NCI-H187 treated with DMSO at 0.1 percent for 48 hours (cell line): ENCODE data around the gene ZNF618.

Source experiments
- DNase-seq: peaks from one replicate; lab custom pipeline; 2025; lab: John Stamatoyannopoulos, UW

Gene ZNF618

DNA sequence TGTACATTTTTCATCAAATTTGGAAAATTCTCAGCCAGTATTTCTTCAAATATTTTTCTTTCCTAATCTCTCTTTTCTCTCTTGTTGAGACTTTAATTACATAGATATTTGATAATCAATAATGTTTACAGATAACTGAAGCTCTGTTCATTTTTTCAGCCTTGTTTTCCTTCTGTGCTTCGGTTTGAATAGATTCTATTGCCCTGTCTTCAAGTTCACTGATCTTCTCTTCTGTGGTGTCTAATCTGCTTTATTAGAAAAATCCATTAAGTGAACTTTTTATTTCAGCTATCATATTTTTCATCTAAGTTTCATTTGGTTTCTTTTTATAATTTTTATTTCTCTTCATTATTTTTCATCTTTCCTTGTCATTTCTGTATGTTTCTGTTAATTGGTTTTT lies 147.9 kb downstream of the ZNF618 start:
- no peak for DNase-seq

DNA sequence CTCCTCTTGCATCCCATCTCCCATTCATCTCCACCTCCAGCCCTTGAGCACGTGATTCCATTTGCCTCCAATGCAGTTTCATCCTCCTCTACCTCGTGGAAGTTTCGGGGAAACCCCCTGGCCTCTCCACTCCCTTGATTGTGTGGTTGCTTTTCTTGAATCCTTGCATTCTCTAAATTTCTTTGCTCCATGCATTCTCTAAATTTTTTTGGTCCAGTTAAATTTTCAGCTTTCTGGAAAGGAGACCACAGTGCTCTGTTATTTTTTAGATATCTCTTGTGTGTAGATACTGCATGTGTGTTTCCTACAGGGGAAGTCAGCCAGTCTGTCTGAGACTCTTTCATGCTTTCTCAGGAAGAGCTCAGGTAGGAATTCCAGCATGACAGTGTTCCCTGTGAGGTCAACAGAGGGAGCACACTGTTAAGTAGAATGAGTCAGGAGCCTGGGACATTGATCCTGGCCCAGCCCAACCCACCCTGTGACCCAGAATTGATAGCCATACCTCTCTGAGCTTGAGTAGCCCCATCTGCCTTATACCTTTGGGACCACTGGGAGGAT lies 149.2 kb downstream of the ZNF618 start:
- DNase-seq: no peak

DNA sequence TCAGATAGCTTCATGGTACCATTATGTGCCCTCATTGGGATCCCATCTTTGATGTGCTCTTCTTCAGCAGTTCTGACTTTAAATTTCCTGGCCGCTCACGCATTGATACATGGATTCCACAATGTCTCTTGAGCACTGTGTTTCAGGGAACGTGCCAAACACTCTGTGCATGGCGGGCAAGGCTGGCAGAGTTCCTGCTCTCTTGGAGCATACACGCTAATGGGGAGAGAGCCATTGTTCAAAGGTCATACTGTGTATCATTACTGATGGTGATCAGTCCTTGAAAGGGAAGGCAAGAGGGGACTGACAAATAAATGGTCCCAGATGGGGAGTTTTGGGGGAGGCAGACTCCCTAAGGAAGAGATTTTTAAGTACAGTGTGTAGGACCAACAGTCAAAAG lies 149.7 kb downstream of the ZNF618 start:
- no peak for DNase-seq

DNA sequence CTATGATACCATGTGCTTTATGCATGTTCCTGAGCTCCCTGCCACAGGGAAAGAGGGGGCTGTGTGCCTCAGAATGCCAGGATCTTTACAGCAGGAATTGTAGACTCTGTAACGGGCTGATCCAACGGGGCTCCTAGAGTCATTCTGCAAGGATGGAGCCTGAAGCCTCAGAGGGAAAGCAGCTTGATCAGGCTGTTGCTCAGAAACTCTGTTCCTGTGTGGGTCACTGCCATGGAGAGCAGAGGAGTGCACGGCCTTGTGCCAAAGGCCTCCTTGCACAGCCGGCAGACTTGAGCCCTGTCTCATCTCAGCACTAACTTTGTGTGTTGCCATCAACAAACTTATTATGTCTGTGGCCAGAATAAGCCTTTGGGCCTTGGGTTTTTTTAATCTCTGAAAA lies 150.2 kb downstream of the ZNF618 start:
- DNase-seq: no peak

DNA sequence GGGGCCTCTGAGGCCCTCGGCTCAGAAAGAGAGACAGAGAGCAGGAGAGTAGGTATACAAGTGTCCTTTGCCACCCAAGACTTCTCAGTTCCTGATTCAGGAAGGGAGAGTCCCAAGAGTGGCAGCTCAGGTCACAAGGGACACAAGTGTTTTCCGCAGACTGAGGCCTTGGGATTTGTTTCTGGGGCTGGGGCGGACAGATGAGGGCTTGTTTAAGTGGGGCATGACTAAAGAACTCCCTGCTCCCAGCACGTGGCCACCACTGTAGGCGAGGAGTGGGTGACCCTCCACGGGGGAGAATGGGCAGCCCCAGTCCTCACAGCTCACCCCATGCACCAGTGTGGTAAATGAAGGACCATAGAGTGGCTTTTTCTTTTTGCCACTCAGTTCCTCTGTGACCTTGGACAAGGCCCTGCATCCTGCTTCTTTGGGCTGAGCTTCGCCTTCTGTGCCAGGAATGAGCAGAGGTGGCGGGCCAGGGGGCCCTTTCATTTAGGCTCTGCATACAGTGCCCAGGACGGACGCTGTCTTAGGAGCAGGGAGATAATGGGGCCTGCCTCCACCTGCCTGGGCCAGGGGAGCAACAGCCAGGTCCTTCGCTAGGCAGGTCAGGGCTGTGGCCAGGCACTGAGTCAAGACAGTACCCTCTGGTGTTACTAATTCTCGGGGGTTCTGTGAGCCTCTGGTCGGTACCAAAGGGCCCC lies 151.2 kb downstream of the ZNF618 start:
- DNase-seq: no peak

DNA sequence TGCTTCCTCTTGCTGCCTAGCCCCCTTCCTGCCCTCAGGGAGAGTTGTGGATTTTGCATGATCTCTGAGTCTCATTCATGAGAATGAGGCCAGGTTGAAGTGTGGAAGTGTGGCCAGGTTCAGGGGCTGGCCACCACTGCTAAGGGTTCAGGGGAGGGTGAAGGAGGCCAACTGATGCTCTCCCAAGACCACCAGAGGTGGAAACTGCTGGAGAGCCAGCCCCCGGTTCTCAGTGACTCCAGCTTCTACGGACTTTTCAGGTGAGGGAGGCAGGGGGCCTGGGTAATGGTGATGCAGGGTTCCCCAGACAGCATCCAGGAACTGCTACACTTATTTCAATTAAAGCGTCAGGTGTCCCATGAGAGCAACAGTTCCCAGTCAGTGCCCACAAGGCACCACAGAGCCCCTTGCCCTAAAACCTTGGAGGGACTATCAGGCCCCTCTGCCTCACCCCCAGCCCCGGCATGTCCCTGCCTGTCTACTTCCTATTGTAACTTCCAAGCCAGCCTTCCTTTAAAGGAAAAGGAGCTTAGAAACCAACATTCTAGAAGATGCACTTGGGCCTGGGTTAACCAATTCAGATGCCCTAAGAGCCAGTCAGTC lies 151.9 kb downstream of the ZNF618 start:
- DNase-seq: no peak

DNA sequence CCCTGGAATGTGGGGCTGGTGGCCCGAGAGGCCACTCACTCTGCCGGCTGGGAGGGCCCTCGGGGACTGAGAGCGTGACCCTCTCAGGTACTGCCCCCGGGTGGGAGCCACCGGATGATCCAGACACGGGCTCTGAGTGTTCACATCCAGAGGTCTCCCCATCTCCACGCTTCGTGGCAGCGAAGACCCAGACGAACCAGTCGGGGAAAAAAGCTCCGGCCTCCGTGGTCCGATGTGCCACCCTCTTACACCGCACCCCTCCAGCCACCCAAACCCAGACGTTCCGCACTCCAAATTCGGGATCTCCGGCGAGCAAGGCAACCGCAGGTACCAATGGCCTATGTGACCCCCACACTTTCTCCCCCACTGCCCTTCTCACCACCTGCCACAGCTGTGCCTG lies 152.5 kb downstream of the ZNF618 start:
- no peak for DNase-seq

DNA sequence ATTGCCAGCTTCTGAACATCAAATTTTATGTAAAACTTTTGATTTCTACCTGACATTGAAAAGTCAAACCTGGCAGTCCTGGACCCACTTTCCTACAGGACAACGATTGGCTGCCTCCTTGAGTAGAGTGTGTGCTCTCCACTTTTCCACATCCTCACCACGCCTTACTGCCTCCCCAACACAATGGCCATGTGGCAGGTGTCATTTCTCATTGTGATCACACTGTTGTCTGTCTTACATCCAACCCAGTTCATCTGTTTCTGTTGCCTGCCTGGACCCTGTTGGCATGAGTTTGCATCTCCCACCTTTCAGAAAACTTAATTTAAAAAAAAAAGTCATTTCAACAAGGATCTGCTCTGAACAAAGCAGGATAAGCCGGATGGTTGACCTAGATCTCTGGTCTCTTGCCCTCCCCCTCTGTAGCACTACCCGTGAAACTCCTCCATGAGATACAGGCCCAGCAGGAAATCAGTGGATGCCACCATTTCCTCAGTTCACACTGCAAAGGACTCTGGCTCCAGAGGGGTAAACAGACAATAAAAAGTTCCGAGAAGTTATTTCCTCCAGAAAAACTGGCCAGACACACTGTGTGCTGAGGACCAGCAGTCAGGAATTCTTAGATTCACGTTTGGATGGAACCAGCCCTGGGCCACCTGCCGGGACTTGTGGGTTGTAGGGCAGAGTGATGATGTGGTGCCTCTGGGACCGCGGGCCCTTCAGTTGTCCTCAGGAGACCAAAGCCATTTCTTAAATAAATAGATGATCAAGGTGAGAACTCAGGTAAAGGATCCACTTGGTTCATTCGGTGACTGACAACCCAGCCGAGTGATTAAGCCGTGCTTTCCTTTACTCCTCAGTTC lies 153.4 kb downstream of the ZNF618 start:
- DNase-seq: no peak

DNA sequence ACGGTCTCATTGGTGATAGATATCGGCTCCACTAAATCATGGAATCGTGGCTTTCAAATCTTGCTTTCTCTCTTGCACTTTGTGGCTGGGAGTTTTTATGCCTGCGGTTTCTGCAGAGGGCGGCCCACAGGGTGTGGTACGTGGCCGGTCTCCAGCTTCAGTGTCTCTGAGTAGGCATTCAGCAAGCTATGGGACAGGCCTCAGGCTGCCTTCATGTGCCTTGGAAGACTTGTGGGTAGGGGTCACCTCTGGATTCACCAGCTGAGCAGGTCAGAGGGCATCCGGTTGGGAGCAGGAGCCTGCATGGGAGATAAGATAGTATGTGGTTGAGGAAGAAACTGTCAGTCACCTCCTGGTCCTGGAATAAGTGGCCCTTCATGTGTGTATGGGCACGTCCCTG lies 154.3 kb downstream of the ZNF618 start:
- no peak for DNase-seq

DNA sequence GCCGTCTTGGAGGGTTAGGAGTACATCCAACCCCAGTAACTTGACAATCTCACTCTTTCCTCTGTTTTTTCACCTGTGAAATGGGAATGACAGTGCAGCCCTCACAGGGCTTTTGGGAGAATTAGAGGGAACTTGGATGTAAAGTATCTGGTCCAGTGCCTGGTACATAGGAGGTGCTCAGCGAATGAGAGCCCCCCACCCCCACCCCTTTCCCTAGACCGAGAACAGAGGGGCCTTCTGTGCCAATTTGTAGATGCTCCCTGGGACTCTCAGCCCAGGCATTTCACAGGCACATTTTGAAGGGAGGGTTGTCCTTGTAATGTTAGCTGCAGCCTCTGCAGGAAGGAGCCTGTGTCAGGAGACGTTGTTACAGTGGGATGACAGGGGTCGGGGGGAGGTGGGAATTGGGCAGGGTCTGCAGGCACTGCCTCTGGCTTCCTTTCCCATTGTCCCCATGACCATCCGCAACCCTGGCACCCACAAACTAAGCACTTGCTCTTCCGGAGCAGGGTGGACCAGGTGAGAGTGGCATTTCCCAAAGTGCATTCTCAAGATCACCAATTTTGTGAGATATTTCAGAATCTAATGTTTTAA lies 155.0 kb downstream of the ZNF618 start:
- DNase-seq: no peak

DNA sequence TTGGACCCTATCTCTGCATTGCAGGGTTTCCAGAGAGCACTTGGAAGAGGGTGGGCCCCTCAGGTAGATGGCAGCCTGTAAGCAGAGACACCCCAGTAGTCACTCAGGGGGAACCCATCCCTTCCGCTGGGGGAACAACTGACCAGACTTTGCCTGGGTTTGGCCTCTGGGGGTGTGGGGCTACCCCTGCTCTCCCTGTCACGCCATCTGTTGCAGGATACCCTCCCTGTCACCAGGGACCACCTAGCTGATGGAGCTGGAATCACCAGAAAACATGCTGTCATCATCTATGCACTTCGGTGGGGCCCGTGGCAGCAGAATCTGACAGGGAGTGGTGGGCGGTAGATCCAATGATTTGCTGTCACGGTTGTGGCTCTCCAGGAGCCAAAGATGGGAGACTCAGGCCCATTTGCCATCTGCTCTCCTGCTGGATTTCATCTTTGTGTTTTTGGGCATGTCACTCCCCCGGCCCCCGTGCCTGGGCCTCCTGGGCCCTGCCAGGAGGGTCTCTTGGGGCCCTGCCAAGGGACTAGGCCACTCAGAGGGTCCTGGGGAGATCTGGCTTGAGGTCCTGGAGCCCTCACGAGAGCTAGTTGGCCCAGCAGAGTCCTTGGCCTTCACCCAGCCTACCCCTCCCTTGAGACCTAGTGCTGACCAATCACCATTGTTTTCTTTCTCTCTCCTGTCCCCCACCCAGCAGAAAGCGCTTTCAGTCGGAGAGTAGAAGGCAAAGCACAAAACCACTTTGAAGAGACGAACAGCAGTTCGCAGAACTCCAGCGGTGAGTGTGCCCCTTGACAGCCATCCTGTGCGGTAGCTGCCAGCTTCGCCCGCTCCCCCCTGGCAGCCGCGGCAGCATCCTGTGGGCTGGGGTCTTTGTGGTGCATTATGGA lies 156.1 kb downstream of the ZNF618 start:
- DNase-seq: no peak

DNA sequence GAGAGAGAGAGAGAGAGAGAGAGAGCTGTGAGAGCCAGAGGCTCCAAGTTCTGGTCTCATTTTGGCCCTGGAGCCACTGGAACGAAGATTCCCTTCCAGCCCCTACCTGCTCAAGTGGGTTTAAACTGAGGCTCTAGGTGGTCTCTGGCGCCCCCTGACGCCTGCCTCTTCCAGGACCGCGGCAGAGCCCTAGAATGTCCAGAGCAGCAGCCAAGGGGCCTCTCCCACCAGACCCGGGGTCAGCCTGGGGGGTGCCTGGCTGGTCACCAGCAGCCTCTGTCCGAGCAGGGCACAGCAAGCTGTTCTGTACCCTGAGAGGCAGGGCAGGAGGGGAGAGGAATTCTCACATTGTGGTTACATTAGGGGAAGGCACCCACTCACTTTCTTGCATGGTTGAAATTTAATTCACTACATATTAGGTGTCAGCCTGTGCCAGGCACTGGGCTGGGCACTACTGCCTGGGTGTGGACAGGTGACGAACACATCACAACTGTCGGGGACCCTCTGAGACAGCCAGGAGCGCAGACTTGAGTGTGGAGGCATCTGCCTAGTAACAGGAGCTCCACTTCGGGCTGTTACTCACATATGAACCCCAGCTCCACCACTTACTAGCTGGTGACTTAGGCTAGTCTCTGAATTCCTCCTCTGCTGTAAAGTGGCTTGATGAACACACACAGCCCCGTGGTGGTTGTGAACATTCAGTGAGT lies 157.4 kb downstream of the ZNF618 start:
- DNase-seq: no peak

DNA sequence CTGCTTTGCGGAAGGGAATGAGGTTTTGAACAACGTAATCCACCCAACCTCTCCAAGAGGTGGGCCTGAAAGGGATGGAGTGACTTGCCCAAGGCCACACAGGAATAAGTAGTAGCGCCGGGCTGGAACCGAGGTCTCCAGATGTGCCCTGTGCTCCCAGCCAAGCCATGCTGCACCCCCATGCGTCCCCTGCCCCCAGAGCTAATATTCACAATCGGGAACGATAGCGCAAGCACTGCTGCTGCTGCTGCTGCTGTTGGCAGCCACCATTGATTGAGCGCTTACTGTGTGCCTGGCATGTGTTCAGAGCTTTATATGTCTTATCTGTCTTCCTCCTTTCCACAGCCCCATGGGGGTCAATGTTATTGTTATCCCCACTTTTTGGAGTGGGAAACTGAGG lies 158.1 kb downstream of the ZNF618 start:
- DNase-seq: no peak

DNA sequence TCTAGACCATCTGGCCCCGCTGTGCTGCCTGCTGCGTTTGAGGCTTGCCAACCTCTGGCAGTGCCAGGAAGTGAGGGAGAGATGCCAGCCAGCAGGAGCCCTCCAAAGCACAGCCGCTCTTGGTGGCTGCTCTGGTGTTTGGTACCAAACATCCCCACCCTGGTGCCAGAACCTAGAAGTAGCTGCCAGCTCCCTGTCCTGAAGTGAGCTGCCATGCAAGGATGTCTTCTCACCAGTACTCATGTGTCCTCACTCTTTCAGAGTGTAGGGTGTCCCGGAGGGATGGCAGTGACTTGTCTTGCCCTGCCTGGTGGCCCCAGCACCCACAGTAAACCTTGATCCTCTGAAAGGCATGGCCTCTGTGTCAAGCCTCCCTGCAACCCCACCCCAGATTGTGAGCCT lies 158.6 kb downstream of the ZNF618 start:
- no peak for DNase-seq

DNA sequence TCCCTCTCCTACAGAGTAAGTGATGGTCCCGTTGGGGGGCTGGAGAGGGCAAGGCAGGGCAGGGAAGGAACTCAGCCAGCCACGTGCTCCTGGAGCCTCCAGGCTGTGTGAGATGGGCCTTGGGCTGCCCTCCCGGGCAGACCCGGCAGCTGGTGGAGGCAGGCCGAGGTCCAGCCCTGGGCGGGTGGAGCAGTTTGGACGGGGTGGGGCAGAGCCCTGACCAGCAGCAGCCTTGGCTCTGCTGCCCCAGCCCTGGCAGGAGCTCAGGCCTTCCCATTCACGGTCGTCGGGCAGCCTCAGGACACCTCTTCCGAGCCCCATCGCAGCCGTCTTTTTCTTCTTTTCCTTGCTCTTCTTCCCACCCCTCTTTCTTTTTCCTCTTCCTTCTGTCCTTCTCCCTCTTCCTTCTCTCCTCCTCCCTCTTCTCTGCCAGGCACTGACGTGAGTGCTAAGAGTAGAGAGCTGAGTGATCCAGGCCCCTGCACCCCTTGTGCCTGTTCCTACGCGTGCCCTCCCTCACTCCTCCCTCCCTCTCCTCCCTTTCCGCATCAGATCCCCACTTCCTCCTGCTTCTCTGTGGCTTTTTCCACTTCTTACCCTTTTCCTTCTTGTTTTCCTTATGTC lies 159.2 kb downstream of the ZNF618 start:
- no peak for DNase-seq

DNA sequence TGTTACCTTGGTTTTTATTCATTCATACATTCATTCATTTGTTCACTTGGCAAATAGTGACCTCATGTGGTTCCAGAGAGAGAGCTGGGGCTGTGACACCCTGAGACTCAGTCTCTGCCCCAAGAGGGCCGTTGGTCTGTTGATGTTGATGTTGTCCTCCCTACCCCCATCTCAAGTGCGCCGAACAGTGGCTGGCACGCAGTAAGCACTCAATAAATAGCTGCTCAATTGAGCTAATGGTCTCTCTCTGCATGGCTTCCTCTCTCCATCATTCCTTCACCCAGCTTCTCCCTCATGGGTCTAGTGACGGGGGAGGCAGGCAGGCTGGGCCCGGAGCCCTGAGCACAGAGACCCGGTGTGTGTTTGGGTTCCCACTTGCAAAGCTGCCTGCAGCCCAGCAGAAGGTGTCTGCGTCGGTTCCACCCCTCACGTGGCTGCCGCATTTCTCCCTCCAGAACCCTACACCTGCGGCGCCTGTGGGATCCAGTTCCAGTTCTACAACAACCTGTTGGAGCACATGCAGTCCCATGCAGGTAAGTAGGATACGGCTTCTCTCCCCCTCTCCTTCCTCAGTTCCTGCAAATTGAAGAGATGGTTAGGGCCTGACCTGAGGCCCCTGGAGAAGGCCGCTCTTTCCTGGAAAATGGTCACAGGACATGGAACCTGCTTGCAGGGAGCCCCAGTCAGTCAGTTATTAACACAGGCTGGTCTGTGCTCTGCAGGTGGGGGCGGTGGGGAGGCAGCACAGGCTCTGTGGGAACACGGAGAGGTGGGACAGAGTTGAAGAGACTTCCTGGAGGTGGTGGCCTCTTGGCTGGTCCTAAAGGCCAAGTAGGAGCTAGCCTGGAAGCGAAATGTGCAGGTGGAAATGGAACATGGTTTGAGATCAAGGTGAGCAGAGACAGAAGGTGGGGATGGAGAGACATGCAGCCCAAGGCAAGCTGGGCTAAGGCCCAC lies 160.0 kb downstream of the ZNF618 start:
- DNase-seq: no peak

DNA sequence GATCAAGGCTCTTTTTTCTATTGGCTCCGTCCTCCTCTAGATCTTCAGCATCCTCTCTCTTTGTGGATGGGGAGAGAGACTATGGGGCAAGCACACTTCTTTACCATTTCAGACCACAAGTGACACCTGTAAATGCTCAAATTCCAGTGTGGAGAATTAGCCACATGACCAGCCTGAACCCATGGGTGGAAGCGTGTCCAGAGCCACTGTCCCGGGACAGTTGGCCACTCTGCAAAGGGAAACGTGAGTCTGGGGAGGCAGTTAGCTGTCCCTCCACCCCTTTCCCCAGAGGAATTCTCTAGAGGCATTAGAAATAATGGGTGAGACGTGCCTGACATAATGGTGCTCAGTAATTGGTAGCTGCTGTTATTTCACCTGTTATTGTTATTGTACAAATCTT lies 161.1 kb downstream of the ZNF618 start:
- no peak for DNase-seq

DNA sequence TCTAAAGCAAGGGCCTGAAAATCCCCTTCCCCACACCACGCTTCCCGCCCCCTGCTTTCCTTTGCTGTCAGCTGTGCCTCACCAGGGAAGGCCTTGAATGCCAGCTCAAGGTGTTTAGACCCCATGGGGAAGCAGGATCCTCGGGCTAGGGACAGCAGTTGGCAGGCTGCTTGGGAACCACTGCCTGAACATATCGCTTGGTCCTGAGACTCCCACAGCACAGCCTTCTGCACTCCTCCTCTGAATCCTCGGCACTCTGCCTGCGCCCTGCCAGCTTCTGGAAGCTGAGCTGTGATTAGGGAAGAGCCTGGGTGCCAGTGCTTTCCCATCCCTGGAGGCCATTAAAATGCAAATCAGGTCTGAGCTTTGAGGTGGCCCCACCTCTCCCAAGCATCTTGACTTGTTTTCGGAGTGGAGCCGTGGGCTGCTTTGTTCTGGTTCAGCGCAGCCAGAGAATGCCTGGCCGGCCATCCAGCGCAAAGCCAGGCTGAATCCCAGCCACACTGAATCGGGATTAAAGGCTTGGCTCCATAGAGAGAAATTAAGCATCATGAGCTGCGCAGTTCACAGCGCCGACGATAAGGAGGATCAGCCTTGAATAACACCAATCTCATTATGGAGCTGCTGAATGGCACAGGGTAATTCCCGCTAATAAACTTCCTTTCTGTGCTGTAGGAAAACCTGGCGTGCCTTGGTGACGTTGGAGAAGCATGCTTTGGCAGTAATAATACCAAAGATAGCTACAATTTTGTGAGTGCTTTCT lies 162.0 kb downstream of the ZNF618 start:
- no peak for DNase-seq
